Posterior cingulate gyrus (tissue), 11 donors: ENCODE results near the gene ENTR1.
"Not testable (repeated sequence)": the region's sequence is repeated elsewhere in the genome, so short reads cannot be mapped to it uniquely, and the experiment has no call there.

Experiments
- DNase-seq, 10 donors: peaks; one replicate each; pipeline versions ENCODE4 v3.0.0 to v3.0.0-alpha.2; 2020 to 2021; ENCODE audit warnings: mixed read lengths in 3 of 10
- intact Hi-C: fragments of 100-400 bp; cut with DNase I; formaldehyde crosslinking; loops from one replicate; pipeline ENCODE4 v1.15.1; 2023

Gene ENTR1

GRCh38 chr9:136423432-136424146, 13.2 kb upstream of the ENTR1 start:
- no peak for DNase-seq
- intact Hi-C loops: no loop called here

GRCh38 chr9:136422876-136423275, 12.5 kb upstream of the ENTR1 start:
- intact Hi-C loops: no loop called here
- DNase-seq: peak in 1 of 10 donors; percentile 79

- DNase-seq: no peak
- intact Hi-C loops: no loop called here
These were observed 11.4 kb upstream of the ENTR1 start for GRCh38 chr9:136421791-136422190.

GRCh38 chr9:136419092-136419420, 8.6 kb upstream of the ENTR1 start:
- intact Hi-C loops: no loop called here
- DNase-seq: no peak

GRCh38 chr9:136418182-136419091, 8.0 kb upstream of the ENTR1 start:
- intact Hi-C loops: no loop called here
- DNase-seq: no peak

- intact Hi-C loops: no loop called here
- no peak for DNase-seq
These were observed 6.5 kb upstream of the ENTR1 start for GRCh38 chr9:136416914-136417313.

- DNase-seq: no peak
- intact Hi-C loops: no loop called here
These were observed 6.0 kb upstream of the ENTR1 start for GRCh38 chr9:136416427-136416826.

- peak in 1 of 10 donors; percentile 78 for DNase-seq
These were observed 2.5 kb upstream of the ENTR1 start for GRCh38 chr9:136412962-136413361.

GRCh38 chr9:136411378-136411777, 964 bp upstream of the ENTR1 start:
- intact Hi-C loops: loop anchor here (5.0 kb wide), 1 partner anchor 71 kb away; the partner anchor contains the start of gene SEC16A

More at GRCh38 chr9:136412962-136413361, 2.5 kb upstream of the ENTR1 start:
- intact Hi-C loops: loop anchor here (5.0 kb wide), 1 partner anchor 69 kb away; the partner anchor contains the start of gene SEC16A

GRCh38 chr9:136409557-136410455, 608 bp downstream of the ENTR1 start:
- intact Hi-C loops: loop anchor here (1.0 to 5.0 kb wide), 2 partner anchors 10 to 72 kb away; partner anchors contain the start of genes SEC16A and SNAPC4
- peak in 4 of 10 donors; percentile 31 to 92 (median 42) for DNase-seq

More at GRCh38 chr9:136411378-136411777, 964 bp upstream of the ENTR1 start:
- no peak for DNase-seq

- no peak for DNase-seq
- intact Hi-C loops: no loop called here
These were observed 2.5 kb downstream of the ENTR1 start for GRCh38 chr9:136407911-136408310.

GRCh38 chr9:136407061-136407460, 3.4 kb downstream of the ENTR1 start:
- intact Hi-C loops: not testable (repeated sequence)
- DNase-seq: peak in 1 of 10 donors; percentile 73

GRCh38 chr9:136405904-136406303, 4.5 kb downstream of the ENTR1 start:
- intact Hi-C loops, DNase-seq: not testable (repeated sequence)

GRCh38 chr9:136405481-136405880, 4.9 kb downstream of the ENTR1 start:
- no peak for DNase-seq
- intact Hi-C loops: no loop called here

- DNase-seq: peak in 1 of 10 donors; percentile 73
- intact Hi-C loops: no loop called here
These were observed 5.6 kb downstream of the ENTR1 start for GRCh38 chr9:136404801-136405136.

GRCh38 chr9:136403915-136404800, 6.3 kb downstream of the ENTR1 start:
- intact Hi-C loops: no loop called here
- DNase-seq: peak in 1 of 10 donors; percentile 77

- intact Hi-C loops: no loop called here
- DNase-seq: no peak
These were observed 6.9 kb downstream of the ENTR1 start for GRCh38 chr9:136403538-136403914.

- intact Hi-C loops: no loop called here
- peak in 1 of 10 donors; percentile 82 for DNase-seq
These were observed 8.3 kb downstream of the ENTR1 start for GRCh38 chr9:136402067-136402466.

- intact Hi-C loops: loop anchor here (2.0 kb wide), 2 partner anchors 39 to 89 kb away; partner anchors contain the start of gene DNLZ
- no peak for DNase-seq
These were observed 9.1 kb downstream of the ENTR1 start for GRCh38 chr9:136401173-136401922.
